Measurements from ENCODE around the gene HTT. TPM values are rescaled to one million over a fixed set of nuclear protein-coding genes. Genes with fewer than 3 reads are reported as not detected.
"Not testable (repeated sequence)": the region's sequence is repeated elsewhere in the genome, so short reads cannot be mapped to it uniquely, and the experiment has no call there.

HTT gene
- polyA plus RNA-seq, 1 donor (not counting 4 experiments of a cell fraction or from before 2014, with no cell fraction given), result 16.2 TPM

- Histone ChIP-seq H3K27me3 (ENCODE audit: control insufficient read depth, extremely low read depth, insufficient read depth, low read length) (no peaks in the 10 kb centered on the region), H3K4me3 (ENCODE audit: control insufficient read depth in 2 of 3, extremely low read depth in 1 of 3, insufficient read depth in 2 of 3, low read depth in 1 of 3, low read length in 3 of 3) (no peak overlapping the region), H3K9ac (ENCODE audit: control insufficient read depth, extremely low read depth, insufficient read depth, low read length) (no peak overlapping the region), H3K4me1 (ENCODE audit: control insufficient read depth, extremely low read depth, insufficient read depth, low read length) (peaks cover 4% of the 10 kb centered on the region), H4K20me1 (ENCODE audit: control insufficient read depth, extremely low read depth, insufficient read depth, low read length) (no peaks in the 10 kb centered on the region), H2AFZ (ENCODE audit: control insufficient read depth, low read length) (no peak overlapping the region), H3K4me2 (ENCODE audit: control insufficient read depth, extremely low read depth, insufficient read depth, low read depth, low read length) (no peak overlapping the region), H3K79me2 (ENCODE audit: control insufficient read depth, insufficient read depth, low read length) (peaks cover 27% of the 10 kb centered on the region), H3K27ac (ENCODE audit: control insufficient read depth, insufficient read depth, low read length) (no peak overlapping the region), H3K9me1 (ENCODE audit: control insufficient read depth, extremely low read depth, insufficient read depth, low read length) (no peaks in the 10 kb centered on the region), H3K9me3 (ENCODE audit: control insufficient read depth, low read depth, low read length) (no peaks in the 10 kb centered on the region), H3K36me3 (ENCODE audit: control insufficient read depth in 2 of 2, extremely low read depth in 1 of 2, insufficient read depth in 2 of 2, low read length in 2 of 2) (peaks cover 3% of the 10 kb centered on the region in 2 experiments)
- no peak for FAIRE-seq
- TF ChIP-seq CTCF (optimal IDR thresholded peaks at IDR 0.05 in 1 of 3, IDR thresholded peaks at IDR 0.05 in 1 of 3, conservative IDR thresholded peaks at IDR 0.05 in 1 of 3; ENCODE audit: extremely low read depth in 1 of 3, insufficient read depth in 2 of 3, low read length in 3 of 3), result no peak
- TF ChIP-seq EZH2 (IDR thresholded peaks at IDR 0.05; ENCODE audit: low read length), result no peak
- no peak for DNase-seq (ENCODE audit: low read depth, low spot score)
- dilution Hi-C loops (cut with MboI; ENCODE audit: extremely low pct_ligation_motif_present, low sequenced_read_pairs), result no loop called here
Measured at GRCh38 chr4:3087115-3087797, 12.8 kb downstream of the HTT start.

- Histone ChIP-seq H3K27me3 (ENCODE audit: control insufficient read depth, extremely low read depth, insufficient read depth, low read length) (no peaks in the 10 kb centered on the region), H2AFZ (ENCODE audit: control insufficient read depth, low read length) (no peak overlapping the region), H3K79me2 (ENCODE audit: control insufficient read depth, insufficient read depth, low read length) (no peaks in the 10 kb centered on the region), H3K4me2 (ENCODE audit: control insufficient read depth, extremely low read depth, insufficient read depth, low read depth, low read length) (no peak overlapping the region), H3K27ac (ENCODE audit: control insufficient read depth, insufficient read depth, low read length) (no peak overlapping the region), H3K4me1 (ENCODE audit: control insufficient read depth, extremely low read depth, insufficient read depth, low read length) (no peaks in the 10 kb centered on the region), H3K4me3 (ENCODE audit: control insufficient read depth in 2 of 3, extremely low read depth in 1 of 3, insufficient read depth in 2 of 3, low read depth in 1 of 3, low read length in 3 of 3) (no peak overlapping the region), H3K9ac (ENCODE audit: control insufficient read depth, extremely low read depth, insufficient read depth, low read length) (no peak overlapping the region), H3K9me3 (ENCODE audit: control insufficient read depth, low read depth, low read length) (no peaks in the 10 kb centered on the region), H3K9me1 (ENCODE audit: control insufficient read depth, extremely low read depth, insufficient read depth, low read length) (no peaks in the 10 kb centered on the region), H4K20me1 (ENCODE audit: control insufficient read depth, extremely low read depth, insufficient read depth, low read length) (no peaks in the 10 kb centered on the region), H3K36me3 (ENCODE audit: control insufficient read depth in 2 of 2, extremely low read depth in 1 of 2, insufficient read depth in 2 of 2, low read length in 2 of 2) (peaks cover 6 to 10% of the 10 kb centered on the region in 2 experiments)
- dilution Hi-C loops (cut with MboI; ENCODE audit: extremely low pct_ligation_motif_present, low sequenced_read_pairs), result no loop called here
- FAIRE-seq (no peak), DNase-seq (ENCODE audit: low read depth, low spot score) (no peak)
- TF ChIP-seq CTCF (optimal IDR thresholded peaks at IDR 0.05 in 1 of 3, IDR thresholded peaks at IDR 0.05 in 1 of 3, conservative IDR thresholded peaks at IDR 0.05 in 1 of 3; ENCODE audit: extremely low read depth in 1 of 3, insufficient read depth in 2 of 3, low read length in 3 of 3), result no peak
- no peak for TF ChIP-seq EZH2 (IDR thresholded peaks at IDR 0.05; ENCODE audit: low read length)
Measured at GRCh38 chr4:3091464-3091863, 17.0 kb downstream of the HTT start.

GRCh38 chr4:3094701-3095100, 20.2 kb downstream of the HTT start:
- H3K79me2 ChIP-seq (ENCODE audit: control insufficient read depth, insufficient read depth, low read length); H3K4me3 ChIP-seq (ENCODE audit: control insufficient read depth in 2 of 3, extremely low read depth in 1 of 3, insufficient read depth in 2 of 3, low read depth in 1 of 3, low read length in 3 of 3); H3K27ac ChIP-seq (ENCODE audit: control insufficient read depth, insufficient read depth, low read length); H3K36me3 ChIP-seq (ENCODE audit: control insufficient read depth in 2 of 2, extremely low read depth in 1 of 2, insufficient read depth in 2 of 2, low read length in 2 of 2); H2AFZ ChIP-seq (ENCODE audit: control insufficient read depth, low read length); H3K27me3 ChIP-seq (ENCODE audit: control insufficient read depth, extremely low read depth, insufficient read depth, low read length); FAIRE-seq; dilution Hi-C loops (cut with MboI; ENCODE audit: extremely low pct_ligation_motif_present, low sequenced_read_pairs); H3K4me1 ChIP-seq (ENCODE audit: control insufficient read depth, extremely low read depth, insufficient read depth, low read length); H3K9ac ChIP-seq (ENCODE audit: control insufficient read depth, extremely low read depth, insufficient read depth, low read length); H4K20me1 ChIP-seq (ENCODE audit: control insufficient read depth, extremely low read depth, insufficient read depth, low read length); H3K9me3 ChIP-seq (ENCODE audit: control insufficient read depth, low read depth, low read length); H3K4me2 ChIP-seq (ENCODE audit: control insufficient read depth, extremely low read depth, insufficient read depth, low read depth, low read length); H3K9me1 ChIP-seq (ENCODE audit: control insufficient read depth, extremely low read depth, insufficient read depth, low read length); DNase-seq (ENCODE audit: low read depth, low spot score): not testable (repeated sequence)
